ENCODE results near the gene TNFRSF8. TPM values are rescaled to one million over a fixed set of nuclear protein-coding genes. Genes with fewer than 3 reads are reported as not detected.

The TNFRSF8 gene
- total and polyA plus RNA-seq, 2 of the 4 experiments (the other 2 are of a cell fraction): under 0.01 to 0.31 TPM

GRCh38 chr1:12081648-12082396 is 18.7 kb downstream of the TNFRSF8 start:
- WGBS, 2 experiments (ENCODE audit: extremely low coverage in 2 of 2, insufficient read length in 1 of 2): 100% methylated on average over 1 of the region's 7 CpGs; no CpG with 5 or more reads in 1 of the 2 experiments
- Histone ChIP-seq H3K18ac (ENCODE audit: low read depth, low read length) (no peak overlapping the region), H2BK20ac (ENCODE audit: low read depth, low read length) (no peak overlapping the region)

More at GRCh38 chr1:12081648-12082396, 18.7 kb downstream of the TNFRSF8 start:
- Histone ChIP-seq H3K14ac (replicated peaks; ENCODE audit: low read depth, low read length) (no peak overlapping the region), H3K4me3 (ENCODE audit: insufficient read depth, low read depth, low read length) (no peak overlapping the region), H3K4ac (ENCODE audit: low read depth, low read length) (no peak overlapping the region), H3K79me1 (ENCODE audit: low read depth in 1 of 2, low read length in 2 of 2) (no peaks in the 10 kb centered on the region), H2AK9ac (replicated peaks; ENCODE audit: low read depth, low read length, poor library complexity) (no peak overlapping the region), H3K4me1 (ENCODE audit: control insufficient read depth, insufficient read depth, low read length) (peaks cover 4% of the 10 kb centered on the region), H4K5ac (ENCODE audit: low read depth, low read length) (no peak overlapping the region), H3K9me1 (ENCODE audit: insufficient read depth, low read length) (no peaks in the 10 kb centered on the region), H3K56ac (ENCODE audit: extremely low read depth, insufficient read depth, low read length) (no peak overlapping the region), H3K9ac (ENCODE audit: low read depth, low read length) (no peak overlapping the region), H2BK5ac (ENCODE audit: low read depth, low read length, poor library complexity, severe bottlenecking) (no peak overlapping the region), H2BK15ac (ENCODE audit: low read depth, low read length) (no peak overlapping the region), H4K8ac (ENCODE audit: low read depth in 2 of 2, low read length in 2 of 2) (peak overlapping the region in 1 of 2 experiments; percentile 73; a peak in 2 of 4 replicates), H4K91ac (ENCODE audit: insufficient read depth, low read depth, low read length) (no peak overlapping the region; the same call in 1 of the 2 replicates), H2AK5ac (ENCODE audit: low read depth, low read length) (no peak overlapping the region), H3K9me3 (ENCODE audit: control insufficient read depth, insufficient read depth, low read length) (peaks cover 13% of the 10 kb centered on the region), H3K23ac (ENCODE audit: low read depth, low read length) (no peak overlapping the region), H2AFZ (replicated peaks; ENCODE audit: low read length, poor library complexity) (peak overlapping the region; percentile 81), H3K27ac (ENCODE audit: insufficient read depth, low read length) (no peak overlapping the region), H2BK120ac (ENCODE audit: low read depth, low read length) (no peak overlapping the region), H3K36me3 (ENCODE audit: control insufficient read depth, insufficient read depth, low read length) (no peaks in the 10 kb centered on the region), H4K20me1 (ENCODE audit: insufficient read depth, low read length) (no peaks in the 10 kb centered on the region), H3K27me3 (ENCODE audit: control insufficient read depth, insufficient read depth, low read length) (peaks cover 6% of the 10 kb centered on the region; the same call in 1 of the 2 replicates), H3K4me2 (ENCODE audit: low read depth, low read length) (no peak overlapping the region)
- in situ Hi-C loops (cut with MboI; ENCODE audit: low sequenced_read_pairs): no loop called here
- TF ChIP-seq RFX5 (IDR thresholded peaks at IDR 0.05; ENCODE audit: low read depth, low read length) (no peak), BHLHE40 (IDR thresholded peaks at IDR 0.05; ENCODE audit: low read depth, low read length) (no peak), POLR2A (IDR thresholded peaks at IDR 0.05; ENCODE audit: low read depth, low read length) (no peak), ELK1 (IDR thresholded peaks at IDR 0.05; ENCODE audit: borderline replicate concordance, low read depth, low read length) (no peak), FOS (IDR thresholded peaks at IDR 0.05; ENCODE audit: low read depth, low read length) (no peak), CHD1 (IDR thresholded peaks at IDR 0.05; ENCODE audit: low read depth, low read length) (no peak), MAFK (IDR thresholded peaks at IDR 0.05; ENCODE audit: low read depth, low read length) (no peak)
- dilution Hi-C loops (cut with HindIII; ENCODE audit: low sequenced_read_pairs, unreplicated experiment): no loop called here
- POLR2A ChIA-PET (ENCODE audit: unreplicated experiment): no interaction called here
- intact Hi-C loops (cut with micrococcal nuclease): no loop called here
- no peak for ATAC-seq (ENCODE audit: low read depth)
- DNase-seq: no peak
- CTCF ChIA-PET: no interaction called here
- no TSS peak for BruUV-seq (replicated peaks)

Data from IMR-90 (cell line).